ENCODE results near the gene GLIPR1L2. TPM values are rescaled to one million over a fixed set of nuclear protein-coding genes. Genes with fewer than 3 reads are reported as not detected.
"Not testable (repeated sequence)": the region's sequence is repeated elsewhere in the genome, so short reads cannot be mapped to it uniquely, and the experiment has no call there.

GLIPR1L2 gene
- total RNA-seq, 1 donor from 2014 or later = not detected

DNA sequence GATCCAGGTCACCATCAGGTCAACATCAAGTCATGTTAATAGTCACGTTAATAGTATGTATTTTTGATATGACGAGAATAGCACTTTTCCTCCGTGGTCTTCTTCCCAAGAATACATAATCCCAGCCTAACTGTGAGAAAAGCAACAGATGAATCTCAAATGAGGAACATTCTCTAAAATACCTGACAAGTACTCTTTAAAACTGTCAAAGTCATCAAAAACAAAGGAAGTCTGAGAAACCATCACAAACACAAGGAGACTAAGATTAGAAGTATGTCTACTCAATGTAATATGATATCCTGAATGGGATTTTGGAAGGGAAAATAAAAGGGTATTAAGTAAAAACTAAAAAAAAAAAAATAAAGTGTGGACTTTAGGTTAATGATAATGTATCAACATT lies 52.8 kb downstream of the GLIPR1L2 start:
- H3K4me3 ChIP-seq (ENCODE audit: low read length in 3 of 3) = no peak overlapping the region
- H3K36me3 ChIP-seq (ENCODE audit: control insufficient read depth in 3 of 3, insufficient read depth in 3 of 3, low read length in 3 of 3) = no peaks in the 10 kb centered on the region
- H3K4me1 ChIP-seq (ENCODE audit: control insufficient read depth in 3 of 3, insufficient read depth in 3 of 3, low read length in 3 of 3) = no peaks in the 10 kb centered on the region
- no peak overlapping the region for H3K27ac ChIP-seq (ENCODE audit: low read depth, low read length)
- H3K9ac ChIP-seq (ENCODE audit: low read depth in 1 of 3, low read length in 3 of 3) = no peak overlapping the region
- no peaks in the 10 kb centered on the region for H3K9me3 ChIP-seq (ENCODE audit: control insufficient read depth in 3 of 3, low read length in 3 of 3)
- no peaks in the 10 kb centered on the region for H3K27me3 ChIP-seq (ENCODE audit: control insufficient read depth in 3 of 3, insufficient read depth in 3 of 3, low read length in 3 of 3)

DNA sequence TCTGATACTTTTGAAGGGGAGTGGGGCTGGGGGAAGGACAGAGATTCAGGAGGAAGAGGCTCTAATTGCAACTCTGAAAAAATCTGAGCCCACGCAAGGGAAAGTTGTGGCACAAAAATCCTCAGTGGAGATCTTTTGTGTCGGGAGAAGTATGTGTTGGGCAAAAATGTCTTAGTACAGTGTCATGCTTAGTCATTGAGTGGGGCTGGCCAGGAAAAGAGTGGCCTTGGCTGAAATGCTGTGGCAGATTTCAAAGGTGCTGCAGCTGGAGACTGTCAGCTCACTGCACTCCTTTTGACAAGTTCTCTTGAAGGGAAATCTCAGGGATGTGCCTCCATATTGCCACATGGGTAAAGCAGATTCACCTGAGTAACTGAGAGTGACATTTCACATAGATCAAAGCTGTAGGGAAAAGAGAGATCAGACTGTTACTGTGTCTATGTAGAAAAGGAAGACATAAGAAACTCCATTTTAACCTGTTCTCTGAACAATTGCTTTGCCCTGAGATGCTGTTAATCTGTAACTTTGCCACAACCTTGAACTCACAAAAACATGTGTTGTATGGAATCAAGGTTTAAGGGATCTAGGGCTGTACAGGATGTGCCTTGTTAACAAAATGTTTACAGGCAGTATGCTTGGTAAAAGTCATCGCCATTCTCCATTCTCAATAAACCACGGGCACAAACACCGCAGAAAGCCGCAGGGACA lies 53.7 kb downstream of the GLIPR1L2 start:
- Histone ChIP-seq H3K4me3 (ENCODE audit: low read length in 3 of 3) (no peak overlapping the region), H3K27ac (ENCODE audit: low read depth, low read length) (no peak overlapping the region), H3K27me3 (ENCODE audit: control insufficient read depth in 3 of 3, insufficient read depth in 3 of 3, low read length in 3 of 3) (no peaks in the 10 kb centered on the region), H3K9me3 (ENCODE audit: control insufficient read depth in 3 of 3, low read length in 3 of 3) (no peaks in the 10 kb centered on the region), H3K4me1 (ENCODE audit: control insufficient read depth in 3 of 3, insufficient read depth in 3 of 3, low read length in 3 of 3) (no peaks in the 10 kb centered on the region), H3K36me3 (ENCODE audit: control insufficient read depth in 3 of 3, insufficient read depth in 3 of 3, low read length in 3 of 3) (no peaks in the 10 kb centered on the region), H3K9ac (ENCODE audit: low read depth in 1 of 3, low read length in 3 of 3) (no peak overlapping the region)

DNA sequence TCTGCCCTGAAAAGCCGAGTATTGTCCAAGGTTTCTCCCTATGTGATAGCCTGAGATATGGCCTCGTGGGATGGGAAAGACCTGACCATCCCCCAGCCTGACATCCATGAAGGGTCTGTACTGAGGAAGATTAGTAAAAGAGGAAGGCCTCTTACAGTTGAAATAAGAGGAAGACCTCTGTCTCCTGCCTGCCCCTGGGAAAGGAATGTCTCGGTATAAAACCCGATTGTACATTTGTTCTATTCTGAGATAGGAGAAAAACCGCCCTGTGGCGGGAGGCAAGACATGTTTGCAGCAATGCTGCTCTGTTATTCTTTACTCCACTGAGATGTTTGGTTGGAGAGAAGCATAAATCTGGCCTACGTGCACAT lies 54.2 kb downstream of the GLIPR1L2 start:
- H3K4me1 ChIP-seq (ENCODE audit: control insufficient read depth in 3 of 3, insufficient read depth in 3 of 3, low read length in 3 of 3); H3K4me3 ChIP-seq (ENCODE audit: low read length in 3 of 3); H3K9ac ChIP-seq (ENCODE audit: low read depth in 1 of 3, low read length in 3 of 3); H3K9me3 ChIP-seq (ENCODE audit: control insufficient read depth in 3 of 3, low read length in 3 of 3); H3K27ac ChIP-seq (ENCODE audit: low read depth, low read length); H3K36me3 ChIP-seq (ENCODE audit: control insufficient read depth in 3 of 3, insufficient read depth in 3 of 3, low read length in 3 of 3); H3K27me3 ChIP-seq (ENCODE audit: control insufficient read depth in 3 of 3, insufficient read depth in 3 of 3, low read length in 3 of 3): not testable (repeated sequence)

DNA sequence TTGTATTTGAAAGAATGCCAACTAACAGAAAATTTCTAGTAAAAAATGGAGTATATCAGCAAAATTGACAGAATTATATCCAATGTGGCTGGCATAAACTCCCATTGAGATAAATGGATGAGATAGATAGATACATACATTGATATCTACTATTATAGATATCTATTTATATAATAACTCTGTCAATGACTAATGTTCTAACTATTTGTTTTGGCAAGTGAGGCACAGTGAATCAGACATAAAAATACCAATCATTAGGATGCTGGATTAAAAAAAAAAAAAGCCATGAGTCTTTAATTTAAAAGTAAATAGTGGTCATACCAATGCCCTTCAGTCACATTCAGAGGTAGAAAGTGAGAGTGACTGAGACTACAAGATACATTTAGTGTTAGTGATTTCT lies 56.0 kb downstream of the GLIPR1L2 start:
- Histone ChIP-seq H3K4me3 (ENCODE audit: low read length in 3 of 3) (no peak overlapping the region), H3K36me3 (ENCODE audit: control insufficient read depth in 3 of 3, insufficient read depth in 3 of 3, low read length in 3 of 3) (no peaks in the 10 kb centered on the region), H3K4me1 (ENCODE audit: control insufficient read depth in 3 of 3, insufficient read depth in 3 of 3, low read length in 3 of 3) (no peaks in the 10 kb centered on the region), H3K27ac (ENCODE audit: low read depth, low read length) (no peak overlapping the region), H3K9ac (ENCODE audit: low read depth in 1 of 3, low read length in 3 of 3) (no peak overlapping the region), H3K27me3 (ENCODE audit: control insufficient read depth in 3 of 3, insufficient read depth in 3 of 3, low read length in 3 of 3) (no peaks in the 10 kb centered on the region), H3K9me3 (ENCODE audit: control insufficient read depth in 3 of 3, low read length in 3 of 3) (no peaks in the 10 kb centered on the region)

DNA sequence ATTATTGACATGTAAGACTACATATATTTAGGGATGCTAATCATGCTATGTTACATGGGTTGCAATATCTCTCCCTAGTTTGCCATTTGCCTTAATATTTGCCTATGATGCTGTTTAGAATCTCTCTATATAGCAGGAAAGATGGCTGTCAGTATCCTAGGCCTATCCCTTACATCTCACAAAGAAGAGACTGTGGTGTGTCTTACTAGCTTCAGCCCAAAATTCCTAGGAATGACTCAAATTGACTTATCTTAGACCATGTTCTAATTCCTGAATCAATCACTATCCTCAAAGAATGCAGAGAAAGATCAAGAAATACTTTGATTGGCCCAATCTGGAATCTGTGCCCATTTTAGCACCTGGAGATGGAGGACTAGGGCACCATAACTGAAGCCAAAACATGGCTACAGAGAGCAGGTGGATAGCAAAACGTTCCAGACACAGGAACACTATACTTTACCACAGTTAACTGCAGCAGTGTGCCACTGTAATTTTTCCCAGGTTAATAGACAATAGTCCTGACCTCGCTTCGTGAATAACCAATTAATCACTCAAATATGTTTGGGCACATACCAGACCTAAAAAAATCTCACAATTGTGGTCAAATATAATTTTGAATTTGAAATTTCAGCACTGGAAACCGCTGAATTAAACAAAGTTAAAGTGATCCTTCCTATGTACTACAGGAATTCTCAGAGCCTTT lies 57.0 kb downstream of the GLIPR1L2 start:
- Histone ChIP-seq H3K36me3 (ENCODE audit: control insufficient read depth in 3 of 3, insufficient read depth in 3 of 3, low read length in 3 of 3) (no peaks in the 10 kb centered on the region), H3K4me1 (ENCODE audit: control insufficient read depth in 3 of 3, insufficient read depth in 3 of 3, low read length in 3 of 3) (no peaks in the 10 kb centered on the region), H3K4me3 (ENCODE audit: low read length in 3 of 3) (no peak overlapping the region), H3K27me3 (ENCODE audit: control insufficient read depth in 3 of 3, insufficient read depth in 3 of 3, low read length in 3 of 3) (no peaks in the 10 kb centered on the region), H3K27ac (ENCODE audit: low read depth, low read length) (no peak overlapping the region), H3K9me3 (ENCODE audit: control insufficient read depth in 3 of 3, low read length in 3 of 3) (no peaks in the 10 kb centered on the region), H3K9ac (ENCODE audit: low read depth in 1 of 3, low read length in 3 of 3) (no peak overlapping the region)

DNA sequence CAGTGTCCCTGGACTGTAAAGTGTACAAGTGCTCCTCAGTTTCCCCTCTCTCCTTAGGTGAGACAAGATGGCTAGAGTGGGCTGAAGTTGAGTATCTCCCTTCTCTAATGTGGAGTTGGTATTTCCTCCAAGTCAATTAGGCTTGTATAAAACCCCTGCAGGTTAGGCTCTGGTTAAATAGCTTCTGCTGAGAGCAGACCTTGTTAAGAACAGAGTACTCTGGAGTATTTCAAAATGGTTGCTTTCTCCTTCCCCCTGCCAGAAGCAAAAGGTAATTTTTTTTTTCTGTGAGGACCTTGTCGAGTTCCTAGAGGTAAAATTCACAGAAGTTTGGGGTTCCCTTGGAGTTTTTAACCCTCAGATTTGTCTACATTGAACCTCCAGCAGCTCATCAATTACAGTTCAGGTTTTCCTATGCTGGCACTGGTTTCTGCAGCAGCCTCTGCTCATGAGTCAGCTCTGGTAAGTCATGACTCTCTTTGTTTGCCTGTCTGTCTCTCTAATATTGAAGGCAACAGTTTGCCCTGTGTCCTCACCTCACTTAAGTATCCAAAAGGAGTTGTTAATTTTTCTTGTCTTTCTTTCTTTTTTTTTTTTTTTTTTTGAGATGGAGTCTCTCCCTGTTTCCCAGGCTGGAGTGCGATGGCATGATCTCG lies 61.9 kb downstream of the GLIPR1L2 start:
- H3K27me3 ChIP-seq (ENCODE audit: control insufficient read depth in 3 of 3, insufficient read depth in 3 of 3, low read length in 3 of 3) = no peaks in the 10 kb centered on the region

DNA sequence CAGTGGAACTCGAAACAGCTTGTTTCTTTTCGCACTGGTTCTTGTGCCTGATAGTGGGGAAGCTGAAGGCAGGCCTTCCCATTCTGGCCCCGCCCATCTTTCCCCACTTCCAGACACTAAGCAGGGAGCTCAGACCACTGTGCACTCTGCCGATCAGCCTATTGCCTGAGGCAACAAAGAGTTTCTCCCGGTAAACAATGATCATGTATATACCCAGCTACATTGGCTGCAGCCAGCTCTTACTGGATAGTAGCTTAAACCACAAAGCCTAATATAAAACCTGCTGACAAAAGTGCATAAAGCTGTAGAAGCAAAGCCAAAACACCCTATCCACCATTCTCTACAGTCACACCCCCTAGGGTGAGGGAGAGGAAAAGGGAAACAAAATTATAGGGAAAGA lies 65.0 kb downstream of the GLIPR1L2 start:
- no peaks in the 10 kb centered on the region for H3K4me1 ChIP-seq (ENCODE audit: control insufficient read depth in 3 of 3, insufficient read depth in 3 of 3, low read length in 3 of 3)
- H3K9ac ChIP-seq (ENCODE audit: low read depth in 1 of 3, low read length in 3 of 3) = no peak overlapping the region
- H3K36me3 ChIP-seq (ENCODE audit: control insufficient read depth in 3 of 3, insufficient read depth in 3 of 3, low read length in 3 of 3) = no peaks in the 10 kb centered on the region
- H3K4me3 ChIP-seq (ENCODE audit: low read length in 3 of 3) = no peak overlapping the region
- H3K9me3 ChIP-seq (ENCODE audit: control insufficient read depth in 3 of 3, low read length in 3 of 3) = peaks cover 0 to 3% (median 3%) of the 10 kb centered on the region in 3 donors
- H3K27ac ChIP-seq (ENCODE audit: low read depth, low read length) = no peak overlapping the region
- no peaks in the 10 kb centered on the region for H3K27me3 ChIP-seq (ENCODE audit: control insufficient read depth in 3 of 3, insufficient read depth in 3 of 3, low read length in 3 of 3)

More for the DNA sequence above, 61.9 kb downstream of the GLIPR1L2 start:
- H3K9me3 ChIP-seq (ENCODE audit: control insufficient read depth in 3 of 3, low read length in 3 of 3) = peaks cover 0 to 2% (median 0%) of the 10 kb centered on the region in 3 donors
- no peak overlapping the region for H3K4me3 ChIP-seq (ENCODE audit: low read length in 3 of 3)
- H3K4me1 ChIP-seq (ENCODE audit: control insufficient read depth in 3 of 3, insufficient read depth in 3 of 3, low read length in 3 of 3) = no peaks in the 10 kb centered on the region
- H3K9ac ChIP-seq (ENCODE audit: low read depth in 1 of 3, low read length in 3 of 3) = no peak overlapping the region
- H3K36me3 ChIP-seq (ENCODE audit: control insufficient read depth in 3 of 3, insufficient read depth in 3 of 3, low read length in 3 of 3) = no peaks in the 10 kb centered on the region
- H3K27ac ChIP-seq (ENCODE audit: low read depth, low read length) = no peak overlapping the region

DNA sequence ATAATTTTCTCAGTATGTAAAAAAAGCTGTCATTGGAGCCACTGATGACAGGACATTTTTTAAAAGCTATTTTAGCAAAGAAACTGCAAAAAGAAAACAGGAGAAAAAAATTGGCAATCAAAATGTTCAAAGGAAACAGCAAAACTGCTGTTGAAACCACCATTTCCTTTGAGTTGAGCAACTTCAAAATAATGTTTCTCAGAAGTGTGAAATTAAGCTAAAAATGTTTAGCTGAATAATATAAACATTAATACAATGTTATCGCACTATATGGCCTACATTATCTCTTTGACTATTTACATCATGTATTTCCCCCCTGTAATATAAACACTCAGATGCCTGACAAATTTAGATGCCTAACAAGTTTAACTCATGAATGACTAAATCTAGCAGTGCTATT lies 66.3 kb downstream of the GLIPR1L2 start:
- no peak overlapping the region for H3K27ac ChIP-seq (ENCODE audit: low read depth, low read length)
- H3K9ac ChIP-seq (ENCODE audit: low read depth in 1 of 3, low read length in 3 of 3) = no peak overlapping the region
- peaks cover 0 to 3% (median 3%) of the 10 kb centered on the region in 3 donors for H3K9me3 ChIP-seq (ENCODE audit: control insufficient read depth in 3 of 3, low read length in 3 of 3)
- H3K4me3 ChIP-seq (ENCODE audit: low read length in 3 of 3) = no peak overlapping the region
- no peaks in the 10 kb centered on the region for H3K27me3 ChIP-seq (ENCODE audit: control insufficient read depth in 3 of 3, insufficient read depth in 3 of 3, low read length in 3 of 3)
- no peaks in the 10 kb centered on the region for H3K36me3 ChIP-seq (ENCODE audit: control insufficient read depth in 3 of 3, insufficient read depth in 3 of 3, low read length in 3 of 3)
- no peaks in the 10 kb centered on the region for H3K4me1 ChIP-seq (ENCODE audit: control insufficient read depth in 3 of 3, insufficient read depth in 3 of 3, low read length in 3 of 3)

DNA sequence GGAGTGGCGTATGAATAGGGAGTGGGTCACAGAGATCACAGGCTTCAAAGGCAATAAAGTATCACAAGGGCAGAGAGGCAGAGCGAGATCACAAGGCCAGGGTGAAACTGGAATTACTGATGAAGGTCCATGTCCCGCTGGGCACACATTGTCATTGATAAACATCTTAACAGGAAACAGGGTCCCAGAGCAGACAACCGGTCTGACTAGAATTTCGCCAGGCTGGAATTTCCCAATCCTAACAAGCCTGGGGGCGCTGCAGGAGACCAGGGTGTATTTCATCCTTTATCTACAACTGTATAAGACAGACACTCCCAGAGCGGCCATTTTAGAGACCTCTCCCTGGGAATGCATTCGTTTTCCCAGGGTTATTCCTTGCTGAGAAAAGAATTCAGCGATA lies 67.0 kb downstream of the GLIPR1L2 start:
- H3K9me3 ChIP-seq (ENCODE audit: control insufficient read depth in 3 of 3, low read length in 3 of 3); H3K4me1 ChIP-seq (ENCODE audit: control insufficient read depth in 3 of 3, insufficient read depth in 3 of 3, low read length in 3 of 3); H3K27me3 ChIP-seq (ENCODE audit: control insufficient read depth in 3 of 3, insufficient read depth in 3 of 3, low read length in 3 of 3); H3K36me3 ChIP-seq (ENCODE audit: control insufficient read depth in 3 of 3, insufficient read depth in 3 of 3, low read length in 3 of 3); H3K9ac ChIP-seq (ENCODE audit: low read depth in 1 of 3, low read length in 3 of 3); H3K4me3 ChIP-seq (ENCODE audit: low read length in 3 of 3); H3K27ac ChIP-seq (ENCODE audit: low read depth, low read length): not testable (repeated sequence)

DNA sequence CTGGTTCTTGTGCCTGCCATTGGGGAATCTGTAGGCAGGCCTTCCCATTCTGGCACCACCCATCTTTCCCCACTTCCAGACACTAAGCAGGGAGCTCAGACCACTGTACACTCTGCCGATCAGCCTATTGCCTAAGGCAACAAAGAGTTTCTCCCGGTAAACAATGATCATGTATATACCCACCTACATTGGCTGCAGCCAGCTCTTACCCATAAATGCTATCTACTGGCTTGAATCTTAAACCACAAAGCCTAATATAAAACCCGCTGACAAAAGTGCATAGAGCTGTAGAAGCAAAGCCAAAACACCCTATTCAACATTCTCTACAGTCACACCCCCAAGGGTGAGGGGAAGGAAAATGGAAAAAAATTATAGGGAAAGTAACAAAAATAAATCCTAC lies 68.9 kb downstream of the GLIPR1L2 start:
- Histone ChIP-seq H3K4me1 (ENCODE audit: control insufficient read depth in 3 of 3, insufficient read depth in 3 of 3, low read length in 3 of 3) (no peaks in the 10 kb centered on the region), H3K9me3 (ENCODE audit: control insufficient read depth in 3 of 3, low read length in 3 of 3) (peaks cover 0 to 5% (median 3%) of the 10 kb centered on the region in 3 donors), H3K27me3 (ENCODE audit: control insufficient read depth in 3 of 3, insufficient read depth in 3 of 3, low read length in 3 of 3) (no peaks in the 10 kb centered on the region), H3K9ac (ENCODE audit: low read depth in 1 of 3, low read length in 3 of 3) (no peak overlapping the region), H3K4me3 (ENCODE audit: low read length in 3 of 3) (no peak overlapping the region), H3K27ac (ENCODE audit: low read depth, low read length) (no peak overlapping the region), H3K36me3 (ENCODE audit: control insufficient read depth in 3 of 3, insufficient read depth in 3 of 3, low read length in 3 of 3) (no peaks in the 10 kb centered on the region)

Data from skeletal muscle tissue (tissue), 4 donors.